Right renal cortex interstitium (tissue), 3 donors: Measurements from ENCODE around the gene ISM2. TPM values are rescaled to one million over a fixed set of nuclear protein-coding genes. Genes with fewer than 3 reads are reported as not detected.

Experiments
- DNase-seq, 3 donors: peaks; one replicate each; pipeline ENCODE4 v3.0.0-alpha.2; 2013; ENCODE audit warnings: low read depth in 3 of 3, low spot score in 2 of 3
- polyA plus RNA-seq, 3 donors: library from polyadenylated mRNA; unstranded; fragments of 120-200 nt; gene quantifications; one replicate each; pipeline ENCODE4 v1.2.1, GENCODE V29; 2013; ENCODE audit not compliant: insufficient read length in 3 of 3

ISM2 gene
- polyA plus RNA-seq, 3 donors, result 1.3 to 2.8 (median 1.4) TPM

GRCh38 chr14:77470224-77470870 is 28.3 kb downstream of the ISM2 start:
- DNase-seq, result no peak

- DNase-seq, result no peak
Measured at GRCh38 chr14:77469539-77469938, 29.1 kb downstream of the ISM2 start.

GRCh38 chr14:77469067-77469505 is 29.5 kb downstream of the ISM2 start:
- DNase-seq, result no peak

- DNase-seq, result no peak
Measured at GRCh38 chr14:77467801-77468200, 30.8 kb downstream of the ISM2 start.

GRCh38 chr14:77459072-77459723 is 39.4 kb downstream of the ISM2 start:
- DNase-seq, result peak in 1 of 3 donors; percentile 72

GRCh38 chr14:77458249-77458950 is 40.2 kb downstream of the ISM2 start:
- no peak for DNase-seq

- peak; percentile 98 to 99 (median 98) for DNase-seq
Measured at GRCh38 chr14:77457522-77458248, 40.9 kb downstream of the ISM2 start, which contains the start of the genes AHSA1 and VIPAS39. Gene AHSA1, plus strand, starts transcription at chr14:77458093. Its CDS starts 97 bp downstream, at chr14:77458190. Gene VIPAS39, minus strand, starts transcription at chr14:77457601. Its CDS starts 3,499 bp downstream, at chr14:77454102.

- no peak for DNase-seq
Measured at GRCh38 chr14:77457115-77457521, 41.5 kb downstream of the ISM2 start.

- no peak for DNase-seq
Measured at GRCh38 chr14:77455966-77456640, 42.5 kb downstream of the ISM2 start.

- no peak for DNase-seq
Measured at GRCh38 chr14:77442196-77442595, 56.4 kb downstream of the ISM2 start.

GRCh38 chr14:77439861-77440260 is 58.8 kb downstream of the ISM2 start:
- DNase-seq, result no peak

- DNase-seq, result no peak
Measured at GRCh38 chr14:77438596-77438995, 60.0 kb downstream of the ISM2 start.

- DNase-seq, result no peak
Measured at GRCh38 chr14:77436042-77436441, 62.6 kb downstream of the ISM2 start.

- DNase-seq, result no peak
Measured at GRCh38 chr14:77426396-77426795, 72.2 kb downstream of the ISM2 start.

- no peak for DNase-seq
Measured at GRCh38 chr14:77424862-77425261, 73.8 kb downstream of the ISM2 start.

Other genes with a start within 250 kb of the ISM2 start
- not detected for gene NGB, start 227.6 kb downstream of the ISM2 start, polyA plus RNA-seq
- 10 to 100 TPM; 38.6 to 39.9 (median 39.1) TPM for gene POMT2, start 177.9 kb downstream of the ISM2 start, polyA plus RNA-seq
- gene GSTZ1, start 177.8 kb downstream of the ISM2 start, polyA plus RNA-seq, result 10 to 100 TPM; 21.0 to 28.5 (median 26.4) TPM
- gene TMED8, start 121.7 kb downstream of the ISM2 start, polyA plus RNA-seq, result 10 to 100 TPM; 21.4 to 22.5 (median 22.2) TPM
- gene SAMD15, start 121.4 kb downstream of the ISM2 start, polyA plus RNA-seq, result 10 to 100 TPM in 1 of 3 donors, 1 to 10 TPM in 2; 8.4 to 10.6 (median 9.8) TPM
- gene NOXRED1, start 75.3 kb downstream of the ISM2 start, polyA plus RNA-seq, result 1 to 10 TPM; 2.2 to 2.6 (median 2.3) TPM
- 10 to 100 TPM; 30.3 to 33.1 (median 30.9) TPM for gene VIPAS39, start 41.2 kb downstream of the ISM2 start, polyA plus RNA-seq
- 100 to 1,000 TPM; 249 to 271 (median 249) TPM for gene AHSA1, start 40.7 kb downstream of the ISM2 start, polyA plus RNA-seq
- 10 to 100 TPM; 74.3 to 87.6 (median 84.0) TPM for gene SPTLC2, start 117.8 kb upstream of the ISM2 start, polyA plus RNA-seq
- 10 to 100 TPM; 15.6 to 19.0 (median 17.8) TPM for gene ALKBH1, start 209.2 kb upstream of the ISM2 start, polyA plus RNA-seq
- gene SLIRP, start 209.3 kb upstream of the ISM2 start, polyA plus RNA-seq, result 100 to 1,000 TPM in 2 of 3 donors, 10 to 100 TPM in 1; 99.6 to 108 (median 108) TPM